GM19099 (cell line): Measurements from ENCODE around the gene HDGF.

Experiments
- POLR2A ChIP-seq: IDR thresholded peaks from 3 replicates; pipeline ENCODE4 v1.6.1; 2011; ENCODE audit warnings: low read depth; ENCODE audit not compliant: insufficient read length; ENCODE audit errors: extremely low read depth

The HDGF gene

DNA sequence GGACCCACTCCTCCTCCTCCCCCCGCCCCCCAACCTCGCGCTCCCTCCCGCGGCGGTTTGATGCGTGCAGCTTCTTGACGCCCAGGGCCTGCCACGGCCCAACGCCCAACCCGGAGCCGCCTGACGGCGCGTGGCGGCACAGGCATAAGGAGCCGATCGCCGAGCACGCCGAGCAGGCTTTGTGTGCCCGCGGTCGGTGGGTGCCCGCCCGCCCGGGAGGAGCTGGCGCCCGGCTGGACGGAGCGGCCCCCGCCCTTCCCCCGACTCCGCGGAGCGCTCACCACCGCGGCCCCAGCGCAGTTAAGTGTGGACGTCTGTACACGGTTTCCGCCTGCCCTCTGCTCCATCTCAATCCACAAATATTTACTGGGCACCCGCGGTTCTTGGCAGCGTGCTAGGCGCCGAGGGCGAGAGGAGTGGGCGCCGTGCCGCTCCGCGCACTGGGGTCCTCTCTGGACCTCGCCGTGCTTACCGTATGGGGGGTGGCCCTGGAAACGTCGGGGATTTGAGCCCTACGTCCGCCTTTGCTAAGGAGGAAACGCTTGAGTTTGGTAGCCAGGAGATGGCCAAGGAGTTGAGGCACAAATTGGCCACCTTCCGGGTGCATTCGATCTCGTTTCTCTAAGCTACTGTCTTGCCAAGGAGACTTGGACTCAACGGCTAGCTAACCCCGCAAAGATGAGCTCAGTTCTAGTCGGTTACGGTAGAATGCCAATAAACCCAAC is 444 bp upstream of the HDGF start:
- TF ChIP-seq POLR2A = peak; percentile 73

DNA sequence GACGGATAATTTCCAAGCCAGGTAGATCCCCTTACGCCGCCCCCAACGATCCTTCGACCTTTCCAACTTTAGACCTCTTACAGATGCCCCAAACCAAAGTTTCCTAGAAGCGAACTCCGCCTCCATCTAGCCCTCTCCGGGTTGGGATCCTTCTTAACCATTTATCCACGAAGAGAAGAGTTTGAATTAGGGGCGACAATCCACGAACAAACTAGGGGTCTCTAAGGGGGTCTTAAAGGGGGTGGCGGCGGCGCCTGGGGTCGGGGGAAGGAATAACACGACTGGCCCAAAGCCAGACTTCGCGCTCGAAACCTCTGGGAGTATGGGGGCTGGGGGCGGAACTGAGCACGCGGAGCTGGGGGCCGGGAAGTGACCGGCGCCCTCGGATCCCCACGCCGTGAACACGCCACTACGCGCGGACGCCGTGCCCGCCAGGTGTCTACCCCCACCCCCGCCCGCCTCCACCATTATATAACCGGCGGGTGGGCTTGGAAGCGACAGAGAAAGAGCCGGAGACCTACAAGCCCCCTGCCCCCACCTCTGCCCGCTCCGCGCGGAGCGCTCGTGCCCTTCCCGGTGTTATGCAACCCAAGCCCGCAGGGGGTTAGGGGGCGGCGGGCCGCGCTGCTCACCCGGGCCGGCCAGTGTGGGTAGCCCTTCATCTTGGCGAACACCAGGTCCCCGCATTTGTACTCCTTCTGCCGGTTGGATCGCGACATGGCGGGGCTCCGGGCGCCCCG is 594 bp downstream of the HDGF start:
- peak; percentile 55 for TF ChIP-seq POLR2A

DNA sequence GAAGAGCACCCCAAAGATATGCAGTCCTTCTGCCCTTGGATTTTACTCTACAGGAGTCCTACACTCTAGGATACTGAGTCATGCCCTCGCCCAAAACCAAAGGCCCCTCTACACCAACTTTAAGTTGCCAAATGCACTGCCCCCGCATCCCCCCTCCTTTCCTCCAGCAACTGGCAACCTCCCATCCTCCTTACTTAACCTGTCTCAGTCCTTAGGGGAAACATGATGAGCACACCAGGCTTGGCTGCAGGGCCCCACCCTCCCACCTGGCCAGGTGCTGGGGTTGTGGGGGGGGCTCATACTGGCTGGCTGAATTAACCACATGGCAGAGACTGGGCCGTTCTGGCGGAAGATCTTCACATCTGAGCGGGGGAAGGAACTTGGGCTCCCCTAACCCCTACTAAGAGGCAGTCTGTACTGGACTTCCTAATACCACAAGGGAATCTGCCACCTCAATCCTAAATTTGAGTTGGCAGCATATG is 1.2 kb downstream of the HDGF start:
- no peak for TF ChIP-seq POLR2A

DNA sequence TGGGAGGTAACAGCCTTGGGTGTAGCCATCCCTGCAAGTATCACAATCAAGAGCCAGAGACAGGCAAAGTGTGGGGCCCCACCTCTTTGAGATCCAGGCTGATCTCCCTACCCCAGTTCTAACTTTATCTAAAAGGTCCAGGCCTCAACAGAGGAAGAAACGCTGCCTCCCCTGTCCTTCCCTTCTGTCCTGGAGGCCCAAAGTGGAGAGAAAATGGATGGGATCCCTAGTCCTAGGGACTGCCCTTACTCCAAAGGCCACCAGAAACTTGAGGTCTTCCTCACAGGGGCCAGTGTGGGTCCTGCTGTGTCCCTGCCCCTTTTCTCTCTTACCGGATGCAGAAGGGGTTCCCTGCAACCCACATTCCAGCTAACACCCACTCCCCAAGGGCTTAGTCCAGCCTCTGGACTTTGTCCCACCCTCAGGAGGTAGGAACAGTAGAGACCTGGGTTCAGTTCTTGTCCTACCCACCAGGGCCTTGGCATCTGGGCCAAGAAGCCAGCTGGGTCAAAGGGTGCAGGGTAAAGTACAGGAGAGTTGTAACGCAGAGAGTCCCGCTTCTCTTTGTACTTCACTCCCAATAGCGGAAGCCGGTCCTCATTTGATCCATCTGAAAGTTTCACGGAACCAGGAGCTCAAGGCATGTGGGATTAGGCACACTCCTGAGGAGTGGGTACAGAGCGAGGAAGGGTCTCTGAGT is 1.9 kb downstream of the HDGF start:
- peak; percentile 9 for TF ChIP-seq POLR2A

DNA sequence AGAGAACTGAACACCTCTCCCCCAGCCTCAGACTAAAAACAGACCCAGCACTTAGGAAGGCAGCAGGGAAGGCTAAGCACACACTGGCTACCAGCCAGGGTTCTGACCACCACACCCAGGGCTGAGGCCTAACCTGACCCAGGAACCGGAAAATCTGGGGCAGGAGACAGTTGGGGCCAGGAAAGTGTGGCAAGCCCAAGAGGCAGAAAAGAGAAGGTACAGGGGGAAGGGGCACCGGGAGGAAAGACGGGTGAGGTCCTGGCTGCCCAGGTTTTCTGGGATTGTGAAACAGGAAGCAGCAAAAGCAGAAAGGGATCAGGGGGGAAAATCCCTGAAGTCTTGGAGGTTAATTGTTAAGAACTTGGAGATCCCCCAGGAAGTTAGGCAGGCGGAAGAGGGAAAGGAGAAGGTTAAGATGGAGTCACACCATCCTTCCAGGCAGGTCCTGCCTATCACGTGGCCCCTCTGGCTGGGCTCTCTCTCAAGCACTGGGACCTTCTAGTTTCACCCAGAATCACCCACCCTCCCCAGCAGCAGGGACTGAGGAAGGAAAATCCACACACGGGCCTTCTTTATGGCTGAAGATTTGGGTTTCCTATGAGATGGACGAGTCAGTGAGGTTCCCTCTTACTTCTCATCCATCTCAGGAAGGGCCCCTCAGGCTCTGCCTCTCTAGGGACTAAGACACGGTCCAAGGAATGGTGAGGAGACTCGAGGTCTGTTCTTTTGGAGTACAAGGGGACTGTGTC is 2.6 kb downstream of the HDGF start:
- TF ChIP-seq POLR2A = peak; percentile 47

DNA sequence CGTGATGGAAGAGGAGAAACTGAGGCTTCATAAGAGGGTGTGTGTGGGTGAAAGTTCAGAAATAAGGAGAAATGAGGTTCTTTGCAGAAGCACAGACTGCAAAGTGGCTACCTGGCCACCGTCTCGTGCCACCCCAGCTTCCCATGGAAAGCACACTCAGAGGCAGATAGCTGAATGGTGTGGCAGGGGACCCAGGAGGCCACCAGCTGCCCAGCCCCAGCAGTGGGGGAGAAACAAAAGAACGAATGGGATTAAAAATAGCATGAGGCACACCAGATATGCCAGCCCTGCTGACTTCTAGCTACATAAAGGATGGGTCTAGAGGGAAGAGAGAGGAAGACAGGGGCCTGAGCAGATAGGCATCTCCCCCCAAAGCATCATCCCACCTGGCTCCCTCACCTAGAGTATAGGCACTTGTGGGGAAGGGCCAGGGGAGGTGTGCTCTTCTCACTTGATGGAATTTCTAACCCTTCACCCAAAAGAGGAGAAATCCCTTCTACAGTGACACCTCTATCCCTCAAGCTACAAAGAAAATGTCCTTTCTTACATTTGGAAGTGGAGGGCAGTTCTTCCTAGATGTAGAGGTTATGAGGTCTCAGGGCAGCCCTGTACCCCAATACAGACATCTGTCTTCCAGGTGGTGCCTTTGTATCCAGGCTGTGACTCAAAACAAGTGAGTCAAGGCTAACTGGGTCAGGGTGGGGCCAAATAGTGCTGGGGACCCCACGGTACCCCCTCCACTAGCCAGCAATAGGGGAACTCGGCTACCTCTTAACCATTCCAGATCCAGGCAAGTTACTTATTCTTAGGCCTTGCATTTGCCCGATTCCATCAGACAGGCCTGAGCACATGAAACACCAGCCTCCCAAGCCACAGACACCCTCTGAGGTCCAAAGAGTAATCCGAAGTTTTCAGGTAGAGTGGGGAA is 3.5 kb downstream of the HDGF start:
- TF ChIP-seq POLR2A = no peak

DNA sequence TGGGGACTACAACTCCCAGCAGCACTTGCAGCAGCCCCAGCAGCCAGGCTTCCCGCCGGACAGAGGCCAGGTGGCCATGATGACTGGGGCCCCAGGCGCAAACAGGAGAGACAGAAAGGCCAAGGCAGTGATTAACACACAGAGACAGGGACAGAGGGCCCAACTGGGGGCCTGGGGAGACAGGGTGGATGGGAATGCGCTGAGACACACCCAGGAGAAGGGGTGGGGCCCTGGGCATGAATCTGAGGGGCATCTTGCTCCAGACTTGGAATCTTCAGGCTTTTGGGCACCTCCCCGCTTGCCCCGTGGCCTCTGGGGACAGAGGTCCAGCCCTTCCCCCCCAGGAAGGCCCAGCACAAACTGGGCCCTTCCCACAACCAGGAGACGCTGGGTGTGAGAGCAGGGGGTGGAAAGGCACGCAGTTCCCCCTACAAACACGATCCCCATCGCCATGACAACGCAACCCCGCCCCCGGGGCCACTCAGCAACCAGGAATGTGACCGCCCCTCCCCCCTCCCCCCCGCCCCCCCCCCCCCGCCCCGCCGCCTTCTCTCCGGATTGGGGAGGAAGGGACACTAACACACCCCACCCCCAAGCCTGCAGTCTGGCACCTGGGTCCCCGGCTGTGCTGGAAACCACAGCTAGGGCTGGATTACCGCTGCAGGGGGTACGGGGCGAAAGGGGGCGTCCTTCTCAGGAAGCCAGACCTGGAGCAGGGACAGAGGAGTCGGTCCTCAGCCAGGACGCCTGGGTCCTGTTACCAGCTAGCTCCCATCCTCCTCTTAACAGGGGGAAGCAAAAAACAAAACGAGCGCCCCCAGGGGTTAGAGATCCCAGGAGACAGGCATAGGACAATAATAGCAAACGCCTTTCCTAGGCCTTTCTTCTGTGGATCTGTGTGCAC is 4.5 kb downstream of the HDGF start:
- TF ChIP-seq POLR2A = no peak

DNA sequence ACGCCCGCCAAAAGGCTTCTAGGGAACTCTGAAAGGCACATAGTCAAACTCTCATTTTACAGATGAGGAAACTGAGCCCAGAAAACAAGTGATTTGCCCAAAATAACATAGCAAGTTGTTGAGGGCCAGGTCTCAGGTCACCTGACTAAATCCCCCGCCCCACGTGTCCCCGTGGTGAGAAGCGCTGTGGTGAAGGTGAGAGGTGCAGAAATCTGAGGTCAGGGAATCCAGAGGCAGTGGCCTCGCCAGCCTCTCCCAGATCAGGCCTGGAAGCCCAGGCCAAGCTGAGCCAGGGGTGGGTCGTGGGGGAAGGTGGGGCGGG is 5.1 kb downstream of the HDGF start:
- TF ChIP-seq POLR2A = no peak

DNA sequence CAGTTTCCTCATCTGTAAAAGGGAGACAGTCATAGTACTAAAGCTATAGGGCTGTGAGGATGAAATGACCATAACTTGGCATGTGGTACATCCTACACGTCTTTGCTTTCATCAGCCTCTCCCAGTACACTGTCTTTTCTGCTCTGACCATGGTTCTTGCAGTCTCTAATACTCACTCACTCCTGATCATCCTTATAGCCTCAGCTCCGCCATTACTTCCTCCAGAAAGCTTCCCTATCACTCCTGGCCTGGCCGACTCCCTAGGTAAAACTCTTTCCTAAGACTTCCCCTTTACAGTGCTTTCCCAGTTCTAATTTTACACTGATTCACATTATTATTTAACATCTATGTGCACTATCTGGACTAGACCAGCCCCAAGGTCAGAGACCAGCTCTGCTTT is 5.6 kb downstream of the HDGF start:
- no peak for TF ChIP-seq POLR2A

DNA sequence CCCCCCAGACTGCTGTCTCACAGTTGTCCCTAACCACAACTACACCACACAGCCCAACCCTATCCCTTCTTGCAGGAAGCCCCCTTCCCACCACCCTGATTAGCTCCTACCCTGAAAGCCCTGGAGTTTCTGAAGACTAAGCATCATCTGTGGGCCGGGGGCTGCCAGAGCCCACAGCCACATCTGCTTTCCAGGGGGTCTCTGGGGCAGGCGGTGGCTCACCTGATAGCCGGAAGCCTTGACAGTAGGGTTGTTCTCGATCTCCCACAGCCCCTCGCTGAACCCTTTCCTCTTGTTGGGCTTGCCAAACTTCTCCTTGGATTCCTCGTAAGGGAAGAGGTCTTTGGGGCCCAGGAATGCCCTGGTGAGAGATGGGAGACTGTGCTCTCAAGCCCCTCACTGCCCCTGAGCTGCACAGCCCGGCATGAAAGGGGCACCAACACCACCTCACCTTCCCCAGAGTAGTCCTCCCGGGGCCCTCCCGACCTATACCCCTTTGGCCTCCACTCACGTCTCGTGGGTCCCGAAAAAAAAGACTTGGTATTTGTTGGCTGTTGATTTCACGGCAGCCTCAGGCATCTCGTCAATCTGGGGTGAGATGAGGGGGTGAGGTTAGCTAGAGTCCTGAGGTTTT is 6.6 kb downstream of the HDGF start:
- TF ChIP-seq POLR2A = no peak

DNA sequence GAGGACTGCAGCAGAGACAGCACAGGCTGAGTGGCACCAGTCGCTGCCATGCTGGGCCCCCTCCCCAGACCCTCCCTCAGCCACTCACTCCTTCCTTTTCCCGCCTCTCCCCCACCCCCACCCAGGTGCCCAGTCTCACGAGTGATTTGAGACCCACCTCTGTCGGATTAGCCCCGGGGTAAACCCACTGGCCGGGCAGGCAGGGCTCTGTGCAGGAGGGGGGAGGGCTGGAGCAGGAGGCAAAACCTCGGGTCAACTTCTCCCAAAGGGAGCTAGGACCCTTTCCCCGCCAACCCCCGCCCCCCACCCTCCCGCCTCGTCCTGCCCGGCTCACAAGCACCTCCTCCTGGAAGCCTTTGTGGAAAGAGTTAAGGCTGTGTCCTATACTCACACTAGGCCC is 7.1 kb downstream of the HDGF start:
- no peak for TF ChIP-seq POLR2A

DNA sequence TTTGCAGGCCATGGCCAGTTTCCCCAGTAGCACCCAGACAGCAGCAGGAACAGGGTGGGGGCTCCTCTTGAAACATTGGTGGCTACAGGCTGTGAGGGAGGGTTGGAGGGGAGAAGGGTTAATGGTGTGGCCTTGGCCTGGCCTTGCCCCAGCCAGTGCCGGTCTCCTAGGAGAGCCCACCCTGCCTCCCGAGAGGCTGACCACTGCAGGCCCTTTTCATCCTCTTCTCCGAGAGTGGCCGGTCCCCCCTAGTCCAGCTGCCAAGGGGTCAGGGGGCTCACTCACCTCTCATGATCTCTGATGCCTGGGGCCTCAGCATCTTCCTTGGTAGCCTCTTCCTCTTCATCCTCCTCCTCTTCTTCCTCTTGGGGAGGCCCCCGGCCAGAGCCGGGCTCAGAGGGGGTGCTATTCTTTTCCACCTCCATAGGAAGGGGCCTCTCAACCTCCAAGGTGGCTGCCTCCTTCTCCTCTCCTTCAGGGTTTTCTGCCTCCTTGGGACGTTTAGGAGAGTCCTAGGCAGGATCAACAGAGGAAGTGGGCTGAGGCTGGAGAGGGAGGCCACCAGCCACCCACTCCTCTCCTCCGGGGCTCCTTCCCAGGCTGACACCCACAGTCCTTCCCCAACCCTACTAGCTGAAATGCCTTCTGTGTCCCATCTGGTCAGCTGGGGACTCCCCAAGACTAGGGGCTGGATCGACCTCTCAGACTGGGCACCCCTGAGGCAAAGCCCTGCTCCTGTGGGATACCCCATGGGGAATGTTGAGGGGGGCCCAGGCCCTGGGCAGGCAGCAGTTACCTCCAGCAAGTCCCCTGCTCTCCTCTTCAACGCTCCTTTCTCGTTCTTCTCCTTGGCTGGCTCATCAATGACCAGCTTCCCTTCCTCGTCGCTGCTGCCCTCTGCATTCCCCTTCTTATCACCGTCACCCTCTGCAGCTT is 7.8 kb downstream of the HDGF start:
- TF ChIP-seq POLR2A = no peak
